ENCODE results near the gene TMPRSS9.

DNA sequence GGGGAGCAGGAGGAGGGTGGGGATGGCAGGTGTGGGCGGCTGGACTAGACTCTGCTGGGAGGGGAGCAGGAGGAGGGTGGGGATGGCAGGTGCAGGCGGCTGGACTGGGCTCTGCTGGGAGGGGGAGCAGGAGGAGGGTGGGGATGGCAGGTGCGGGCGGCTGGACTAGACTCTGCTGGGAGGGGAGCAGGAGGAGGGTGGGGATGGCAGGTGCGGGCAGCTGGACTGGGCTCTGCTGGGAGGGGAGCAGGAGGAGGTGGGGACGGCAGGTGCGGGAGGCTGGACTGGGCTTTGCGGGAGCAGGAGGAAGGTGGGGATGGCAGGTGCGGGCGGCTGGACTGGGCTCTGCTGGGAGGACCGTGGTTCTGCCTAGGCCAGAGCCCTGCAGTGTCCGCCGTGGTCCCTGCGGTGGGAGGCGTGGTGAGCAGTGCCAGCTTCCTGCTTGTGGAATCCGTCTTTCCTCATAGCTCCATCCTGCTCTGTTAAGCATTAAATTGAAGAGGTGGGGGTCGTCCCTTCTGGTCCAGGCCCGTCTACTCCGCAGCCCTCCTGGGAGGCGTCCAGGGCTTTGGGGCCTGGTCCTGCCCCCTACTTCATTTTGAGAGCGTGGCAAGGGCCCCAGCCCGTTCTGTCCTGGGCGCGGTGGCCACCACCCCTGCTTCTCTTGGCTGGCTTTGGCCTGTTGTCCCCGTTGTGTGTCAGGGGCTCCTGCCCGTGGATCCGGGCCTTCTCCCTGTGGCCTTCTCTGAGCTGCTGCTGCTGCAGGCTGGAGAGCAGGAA, 26.8 kb upstream of the TMPRSS9 start:
- no peak for TF ChIP-seq EZH2 (IDR thresholded peaks at IDR 0.05; ENCODE audit: borderline replicate concordance, low read length)
- TF ChIP-seq, protein P1, sequence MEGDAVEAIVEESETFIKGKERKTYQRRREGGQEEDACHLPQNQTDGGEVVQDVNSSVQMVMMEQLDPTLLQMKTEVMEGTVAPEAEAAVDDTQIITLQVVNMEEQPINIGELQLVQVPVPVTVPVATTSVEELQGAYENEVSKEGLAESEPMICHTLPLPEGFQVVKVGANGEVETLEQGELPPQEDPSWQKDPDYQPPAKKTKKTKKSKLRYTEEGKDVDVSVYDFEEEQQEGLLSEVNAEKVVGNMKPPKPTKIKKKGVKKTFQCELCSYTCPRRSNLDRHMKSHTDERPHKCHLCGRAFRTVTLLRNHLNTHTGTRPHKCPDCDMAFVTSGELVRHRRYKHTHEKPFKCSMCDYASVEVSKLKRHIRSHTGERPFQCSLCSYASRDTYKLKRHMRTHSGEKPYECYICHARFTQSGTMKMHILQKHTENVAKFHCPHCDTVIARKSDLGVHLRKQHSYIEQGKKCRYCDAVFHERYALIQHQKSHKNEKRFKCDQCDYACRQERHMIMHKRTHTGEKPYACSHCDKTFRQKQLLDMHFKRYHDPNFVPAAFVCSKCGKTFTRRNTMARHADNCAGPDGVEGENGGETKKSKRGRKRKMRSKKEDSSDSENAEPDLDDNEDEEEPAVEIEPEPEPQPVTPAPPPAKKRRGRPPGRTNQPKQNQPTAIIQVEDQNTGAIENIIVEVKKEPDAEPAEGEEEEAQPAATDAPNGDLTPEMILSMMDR (conservative IDR thresholded peaks at IDR 0.05 in 1 of 2, IDR thresholded peaks at IDR 0.05 in 1 of 2; ENCODE audit: extremely low read depth in 1 of 2, insufficient read depth in 1 of 2, low read depth in 1 of 2, low read length in 2 of 2), result no peak
